ENCODE measurements around the gene CNN2.

CNN2 gene

GRCh38 chr19:1025960-1026782 lies at the start of gene CNN2:
Gene CNN2 (plus strand): TSS chr19:1026608. CDS start chr19:1026662, 54 bp downstream.
- DNase-seq (ENCODE audit: low read depth in 2 of 2), result peak; percentile 52 to 59

- no peak for DNase-seq (ENCODE audit: low read depth in 2 of 2)
Observed at GRCh38 chr19:977058-977464, 49.3 kb upstream of the CNN2 start.

GRCh38 chr19:979318-979741 lies 47.1 kb upstream of the CNN2 start:
- DNase-seq (ENCODE audit: low read depth in 2 of 2), result no peak

- DNase-seq (ENCODE audit: low read depth in 2 of 2), result no peak
Observed at GRCh38 chr19:980133-980998, 46.0 kb upstream of the CNN2 start.

GRCh38 chr19:982567-983170 lies 43.7 kb upstream of the CNN2 start:
- peak; percentile 59 to 66 for DNase-seq (ENCODE audit: low read depth in 2 of 2)

- peak; percentile 88 to 89 for DNase-seq (ENCODE audit: low read depth in 2 of 2)
Observed at GRCh38 chr19:984165-984967, 42.0 kb upstream of the CNN2 start, which contains the start of gene WDR18. Gene WDR18 (plus strand): TSS chr19:984345. CDS start chr19:984354, 9 bp downstream.

GRCh38 chr19:986083-986482 lies 40.3 kb upstream of the CNN2 start:
- DNase-seq (ENCODE audit: low read depth in 2 of 2), result no peak

- no peak for DNase-seq (ENCODE audit: low read depth in 2 of 2)
Observed at GRCh38 chr19:988081-988480, 38.3 kb upstream of the CNN2 start.

- no peak for DNase-seq (ENCODE audit: low read depth in 2 of 2)
Observed at GRCh38 chr19:988510-988909, 37.9 kb upstream of the CNN2 start.

- no peak for DNase-seq (ENCODE audit: low read depth in 2 of 2)
Observed at GRCh38 chr19:989381-990081, 36.9 kb upstream of the CNN2 start.

GRCh38 chr19:990119-990571 lies 36.3 kb upstream of the CNN2 start:
- DNase-seq (ENCODE audit: low read depth in 2 of 2), result no peak

GRCh38 chr19:990746-991145 lies 35.7 kb upstream of the CNN2 start:
- DNase-seq (ENCODE audit: low read depth in 2 of 2), result no peak

- peak; percentile 45 to 62 for DNase-seq (ENCODE audit: low read depth in 2 of 2)
Observed at GRCh38 chr19:991174-991931, 35.1 kb upstream of the CNN2 start.

- no peak for DNase-seq (ENCODE audit: low read depth in 2 of 2)
Observed at GRCh38 chr19:991932-992669, 34.3 kb upstream of the CNN2 start.

GRCh38 chr19:992670-993055 lies 33.7 kb upstream of the CNN2 start:
- no peak for DNase-seq (ENCODE audit: low read depth in 2 of 2)

- DNase-seq (ENCODE audit: low read depth in 2 of 2), result no peak
Observed at GRCh38 chr19:993361-993830, 33.0 kb upstream of the CNN2 start.

GRCh38 chr19:993831-994393 lies 32.5 kb upstream of the CNN2 start:
- no peak for DNase-seq (ENCODE audit: low read depth in 2 of 2)

- DNase-seq (ENCODE audit: low read depth in 2 of 2), result no peak
Observed at GRCh38 chr19:994516-994915, 31.9 kb upstream of the CNN2 start.

Measured in stimulated activated CD8-positive, alpha-beta memory T cell treated with anti-CD3 and anti-CD28 coated beads, Interleukin-15, amount 100 ng/mL, for 48 hours (primary cell).